Heart left ventricle (tissue), 13 donors: ENCODE data around the gene NECAP2.
"Not testable (repeated sequence)": the region's sequence is repeated elsewhere in the genome, so short reads cannot be mapped to it uniquely, and the experiment has no call there.

Experiments used
- CTCF ChIP-seq, 12 donors: fragments of 200-600 bp; sonication (generic) in 4 of 12; IDR thresholded peaks; one replicate each; pipeline versions ENCODE4 v1.5.0 to v1.8.0; 2018 to 2022; ENCODE audit warnings: antibody characterized with exemption in 12 of 12, mild to moderate bottlenecking in 5 of 12
- POLR2A ChIP-seq, 2 donors: fragments of 450-650 bp; IDR thresholded peaks; one replicate each; pipeline ENCODE4 v1.6.1; 2017; ENCODE audit warnings: antibody characterized with exemption in 2 of 2, mild to moderate bottlenecking in 2 of 2, moderate library complexity in 2 of 2
- donor health status: ischemic (EF 13 %, LVEDD 7.1; RV severe dilation, severe dysfunction).
- donor health status: DM: no; HTN: yes; CAD: no.
- donor health status: DM: no; HTN: no; CAD: no.
- donor health status: ischemic (EF 25% LVEDD 6.9; RV normal size, moderate dysfunction).
- donor health status: ischemic (EF 25% LVEDD 5.7; RV mildly dilated, moderate dysfunction).
- donor health status: ischemic (EF 35%, LVEDD 5.7; RV mildly dilated, moderate dysfunction).
- donor health status: nonischemic (EF 11% LVEDD 7.7; RV severe dilation, severe dysfunction).
- donor health status: DM: yes; HTN: yes; CAD: no.
- donor health status: PGD.
- donor health status: ischemic (EF 29% LVEDD 5.4; RV normal size, mild dysfunction).
- donor health status: nonischemic (EF 23%, LVEDD 6.1; RV moderate dilation, normal function).

GRCh38 chr1:16456151-16456550 is 15.6 kb downstream of the NECAP2 start:
- not testable (repeated sequence) for TF ChIP-seq POLR2A, CTCF (IDR thresholded peaks at IDR 0.05)
